CD4-positive, alpha-beta T cell treated with Interleukin-4 for 1 hour (primary cell): Measurements from ENCODE around the gene PRR11.
"Not testable (repeated sequence)": the region's sequence is repeated elsewhere in the genome, so short reads cannot be mapped to it uniquely, and the experiment has no call there.

ENCODE experiments used
- DNase-seq, 2 donors: peaks; one replicate each; pipeline ENCODE4 v3.0.0-alpha.2; 2020 to 2022

Gene PRR11

GRCh38 chr17:59155439-59156177 is at the start of gene PRR11:
TSS of gene PRR11 (plus strand) at chr17:59155746. CDS start at chr17:59169753, 14,007 bp downstream.
- peak; percentile 99 for DNase-seq

- DNase-seq, result peak; percentile 74 to 81
These were observed 49.6 kb upstream of the PRR11 start for GRCh38 chr17:59105852-59106462.

- peak; percentile 99 for DNase-seq
These were observed 48.9 kb upstream of the PRR11 start, which contains the start of gene TRIM37 for GRCh38 chr17:59106463-59107305. TSS of gene TRIM37 (minus strand) at chr17:59106880. CDS start at chr17:59106461, 419 bp downstream.

- DNase-seq, result no peak
These were observed 48.3 kb upstream of the PRR11 start for GRCh38 chr17:59107306-59107670.

GRCh38 chr17:59108400-59109102 is 47.0 kb upstream of the PRR11 start:
- DNase-seq, result no peak

GRCh38 chr17:59110973-59111372 is 44.6 kb upstream of the PRR11 start:
- no peak for DNase-seq

- no peak for DNase-seq
These were observed 44.0 kb upstream of the PRR11 start for GRCh38 chr17:59111539-59111938.

- no peak for DNase-seq
These were observed 40.1 kb upstream of the PRR11 start for GRCh38 chr17:59115474-59115873.

- DNase-seq, result no peak
These were observed 33.6 kb upstream of the PRR11 start for GRCh38 chr17:59121901-59122480.

GRCh38 chr17:59124665-59125064 is 30.9 kb upstream of the PRR11 start:
- DNase-seq, result no peak

- no peak for DNase-seq
These were observed 28.6 kb upstream of the PRR11 start for GRCh38 chr17:59126809-59127417.

GRCh38 chr17:59129814-59130213 is 25.7 kb upstream of the PRR11 start:
- DNase-seq, result no peak

GRCh38 chr17:59131131-59131530 is 24.4 kb upstream of the PRR11 start:
- DNase-seq, result no peak

GRCh38 chr17:59138339-59138738 is 17.2 kb upstream of the PRR11 start:
- not testable (repeated sequence) for DNase-seq

GRCh38 chr17:59139939-59140338 is 15.6 kb upstream of the PRR11 start:
- no peak for DNase-seq

- DNase-seq, result no peak
These were observed 13.7 kb upstream of the PRR11 start for GRCh38 chr17:59141860-59142259.

- no peak for DNase-seq
These were observed 9.9 kb upstream of the PRR11 start for GRCh38 chr17:59145571-59146096.

- no peak for DNase-seq
These were observed 6.5 kb upstream of the PRR11 start for GRCh38 chr17:59149051-59149450.

GRCh38 chr17:59149841-59150511 is 5.6 kb upstream of the PRR11 start:
- DNase-seq, result no peak

- DNase-seq, result no peak
These were observed 4.5 kb upstream of the PRR11 start for GRCh38 chr17:59151006-59151405.

- no peak for DNase-seq
These were observed 4.0 kb upstream of the PRR11 start for GRCh38 chr17:59151591-59151990.
